ENCODE measurements around the gene HCLS1. TPM values are rescaled to one million over a fixed set of nuclear protein-coding genes. Genes with fewer than 3 reads are reported as not detected.

The HCLS1 gene
- total and polyA plus RNA-seq, 2 of the 8 experiments (the other 6 are each of a cell fraction or from before 2014, with no cell fraction given): 0.53 to 1.3 TPM

DNA sequence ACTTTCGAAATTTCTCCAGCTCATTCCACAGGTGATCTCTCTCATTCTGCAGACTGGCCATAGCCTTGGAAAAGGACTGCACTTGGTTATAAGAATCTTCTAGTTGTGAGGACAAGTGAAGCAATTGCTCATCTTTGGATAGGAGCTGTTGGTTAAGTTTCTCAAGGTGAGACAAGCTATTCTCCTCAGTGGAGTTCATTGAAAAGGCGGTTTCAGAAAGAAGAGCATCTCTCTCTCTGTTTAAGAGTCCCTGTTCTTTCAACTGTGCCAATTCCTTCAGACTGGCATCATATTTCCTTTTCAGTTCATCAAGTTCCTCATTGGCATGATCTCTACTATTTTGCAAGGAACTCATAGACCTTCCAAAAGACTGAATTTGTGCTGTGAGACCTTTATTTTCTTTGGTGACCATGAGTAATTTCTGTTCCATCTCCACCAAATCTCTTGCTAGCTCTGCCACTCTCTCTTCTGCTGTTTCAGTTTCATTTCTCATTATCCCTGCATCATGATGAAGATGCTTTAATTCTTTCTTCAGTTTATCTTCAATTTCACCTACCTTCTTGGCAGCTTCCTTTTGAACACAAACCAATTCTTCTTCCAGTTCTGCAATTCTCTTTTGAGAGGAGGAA lies 30.2 kb upstream of the HCLS1 start:
- H3K4me3 ChIP-seq (ENCODE audit: extremely low read depth in 1 of 4, insufficient read depth in 2 of 4, low read depth in 3 of 4, low read length in 4 of 4): no peak overlapping the region
- no peak overlapping the region for H3K18ac ChIP-seq (ENCODE audit: extremely low read depth, low read length)
- H3K9ac ChIP-seq (replicated peaks in 1 of 4; ENCODE audit: extremely low read depth in 1 of 4, low read depth in 3 of 4, low read length in 3 of 4): no peak overlapping the region
- H3K79me1 ChIP-seq (ENCODE audit: low read depth, low read length): no peaks in the 10 kb centered on the region
- H3K27me3 ChIP-seq (replicated peaks in 1 of 4; ENCODE audit: control insufficient read depth in 3 of 4, extremely low read depth in 1 of 4, insufficient read depth in 3 of 4, low read length in 3 of 4): no peaks in the 10 kb centered on the region
- peaks cover 7 to 33% (median 19%) of the 10 kb centered on the region in 4 experiments for H3K36me3 ChIP-seq (ENCODE audit: control insufficient read depth in 2 of 4, insufficient read depth in 4 of 4, low read length in 3 of 4)
- H2AK5ac ChIP-seq (ENCODE audit: low read depth, low read length): no peak overlapping the region
- H3K56ac ChIP-seq (replicated peaks; ENCODE audit: insufficient read length, low read depth, low read length): no peak overlapping the region
- no peak for TF ChIP-seq KDM5A (IDR thresholded peaks at IDR 0.05; ENCODE audit: low read length)
- no peak for TF ChIP-seq CBX8 (IDR thresholded peaks at IDR 0.05; ENCODE audit: borderline replicate concordance, low read depth, low read length)
- no peak for TF ChIP-seq CTCF (IDR thresholded peaks at IDR 0.05; ENCODE audit: control extremely low read depth in 1 of 3, insufficient read depth in 1 of 3, low read depth in 1 of 3, low read length in 3 of 3)
- no peak for TF ChIP-seq TEAD4 (IDR thresholded peaks at IDR 0.05; ENCODE audit: low read depth, low read length)
- TF ChIP-seq, protein P1, sequence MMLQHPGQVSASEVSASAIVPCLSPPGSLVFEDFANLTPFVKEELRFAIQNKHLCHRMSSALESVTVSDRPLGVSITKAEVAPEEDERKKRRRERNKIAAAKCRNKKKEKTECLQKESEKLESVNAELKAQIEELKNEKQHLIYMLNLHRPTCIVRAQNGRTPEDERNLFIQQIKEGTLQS (IDR thresholded peaks at IDR 0.05; ENCODE audit: insufficient read depth, low read depth, low read length): no peak
- no peak for TF ChIP-seq MAFK (IDR thresholded peaks at IDR 0.05; ENCODE audit: low read depth, low read length)
- no peak overlapping the region for H2BK120ac ChIP-seq (replicated peaks; ENCODE audit: low read depth, low read length)
- DNase-seq (ENCODE audit: low read depth in 1 of 2, low spot score in 2 of 2) (no peak), FAIRE-seq (no peak)
- H4K5ac ChIP-seq (ENCODE audit: insufficient read length, low read depth, low read length): no peak overlapping the region
- H3K14ac ChIP-seq (ENCODE audit: insufficient read length): no peak overlapping the region
- H3K4me1 ChIP-seq (replicated peaks in 1 of 4; ENCODE audit: control insufficient read depth in 3 of 4, insufficient read depth in 4 of 4, low read length in 3 of 4): no peaks in the 10 kb centered on the region
- no peak overlapping the region for H3K23ac ChIP-seq (ENCODE audit: insufficient read length)
- H2BK20ac ChIP-seq (ENCODE audit: low read length): no peak overlapping the region
- no peaks in the 10 kb centered on the region for H3K23me2 ChIP-seq (ENCODE audit: low read depth, low read length)
- H2BK5ac ChIP-seq (ENCODE audit: low read depth, low read length): no peak overlapping the region
- H3K4ac ChIP-seq (replicated peaks; ENCODE audit: insufficient read length, low read depth, low read length): no peak overlapping the region
- H2BK15ac ChIP-seq (ENCODE audit: low read length): no peak overlapping the region
- H3K27ac ChIP-seq (ENCODE audit: low read depth, low read length): no peak overlapping the region
- H2AFZ ChIP-seq (ENCODE audit: low read length): no peak overlapping the region
- no peak overlapping the region for H4K8ac ChIP-seq (ENCODE audit: extremely low read depth, insufficient read depth, low read length)
- 95% methylated on average over 2 of the region's 2 CpGs; no CpG with 5 or more reads in 1 of the 2 experiments for WGBS, 2 experiments (ENCODE audit: extremely low coverage in 1 of 2, insufficient coverage in 1 of 2, insufficient read length in 1 of 2, insufficient replicate concordance in 2 of 2, low coverage in 1 of 2, low lambda C conversion rate in 2 of 2, missing lambda C conversion rate in 1 of 2)
- no peaks in the 10 kb centered on the region for H3K79me2 ChIP-seq (ENCODE audit: control insufficient read depth in 1 of 2, insufficient read depth in 2 of 2, low read length in 2 of 2)
- no peak overlapping the region for H2BK12ac ChIP-seq (ENCODE audit: low read depth, low read length)
- H3K9me3 ChIP-seq (ENCODE audit: insufficient read depth in 2 of 2, low read depth in 1 of 2, low read length in 1 of 2): peaks cover 0 to 5% of the 10 kb centered on the region in 2 experiments; a peak in 1 of 4 replicates
- H3K4me2 ChIP-seq (ENCODE audit: insufficient read depth in 1 of 2, low read depth in 2 of 2, low read length in 2 of 2): no peak overlapping the region
- H4K91ac ChIP-seq (replicated peaks; ENCODE audit: insufficient read length, low read length): no peak overlapping the region
- CTCF ChIA-PET (ENCODE audit: partially characterized antibody): interaction anchor here (1.1 to 1.9 kb wide), 4 partner anchors 8 to 616 kb away, joined by 3 to 6 read pairs (median 4); no protein-coding TSS in a partner anchor
- POLR2A ChIA-PET (ENCODE audit: partially characterized antibody): interaction anchor here (0.6 kb wide), 1 partner anchor 8 kb away, joined by 3 read pairs; no protein-coding TSS in a partner anchor
- H4K20me1 ChIP-seq (replicated peaks in 1 of 2; ENCODE audit: control insufficient read depth in 1 of 2, insufficient read depth in 2 of 2, low read length in 2 of 2): no peaks in the 10 kb centered on the region
